Measurements from ENCODE around the gene PTTG1IP.

GRCh38 chr21:44842087-44842486 is 31.4 kb downstream of the PTTG1IP start:
- no peak for TF ChIP-seq CTCF (IDR thresholded peaks at IDR 0.05; ENCODE audit: insufficient read depth, low read depth, low read length)
- TF ChIP-seq EZH2 (IDR thresholded peaks at IDR 0.05; ENCODE audit: insufficient read depth, low read length): no peak

Data from astrocyte (in vitro differentiated cells and primary cell).